ENCODE measurements around the gene PNPLA3.

PNPLA3 gene

DNA sequence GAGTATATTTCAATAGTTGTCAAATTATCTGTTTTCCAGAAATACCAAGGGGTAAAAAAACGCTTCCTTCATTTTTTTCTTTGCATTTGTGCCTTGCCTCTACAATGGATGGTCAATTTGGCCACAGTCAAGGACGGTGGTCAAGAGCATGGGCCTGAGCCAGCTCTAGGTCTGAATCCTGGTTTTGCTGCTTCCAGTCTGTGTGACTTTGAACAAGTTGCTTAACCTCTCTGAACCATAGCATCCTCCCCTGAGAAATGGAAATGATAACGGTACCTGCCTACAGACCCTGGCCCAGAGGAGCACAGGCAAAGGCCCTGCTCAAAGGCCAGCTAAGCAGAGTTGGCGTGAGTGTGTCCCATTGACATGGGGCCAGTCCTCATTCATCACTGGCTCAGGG lies 34.9 kb upstream of the PNPLA3 start:
- DNase-seq: no peak
- Histone ChIP-seq H3K4me3 (ENCODE audit: low read depth, low read length) (no peak overlapping the region), H3K4me1 (ENCODE audit: control insufficient read depth in 1 of 2, insufficient read depth in 2 of 2, low read length in 2 of 2) (peaks cover 0 to 4% of the 10 kb centered on the region in 2 experiments), H3K9me3 (ENCODE audit: insufficient read depth, low read depth, low read length) (no peaks in the 10 kb centered on the region), H3K36me3 (ENCODE audit: control insufficient read depth in 1 of 2, insufficient read depth in 2 of 2, low read length in 2 of 2) (no peaks in the 10 kb centered on the region), H3K27me3 (ENCODE audit: insufficient read depth, low read length) (peaks cover 22% of the 10 kb centered on the region), H3K14ac (ENCODE audit: low read length) (no peak overlapping the region), H2BK120ac (ENCODE audit: insufficient read depth, low read length, poor library complexity) (no peak overlapping the region), H3K27ac (ENCODE audit: low read depth, low read length) (no peak overlapping the region), H3K9ac (ENCODE audit: low read length) (no peak overlapping the region), H3K79me1 (ENCODE audit: low read length) (no peaks in the 10 kb centered on the region), H4K12ac (ENCODE audit: low read depth, low read length) (no peak overlapping the region), H2BK5ac (ENCODE audit: low read depth, low read length, poor library complexity) (no peak overlapping the region), H3K23ac (ENCODE audit: low read length) (no peak overlapping the region), H3K4me2 (ENCODE audit: low read length) (no peak overlapping the region), H3K4ac (ENCODE audit: low read depth, low read length) (no peak overlapping the region), H4K8ac (ENCODE audit: low read depth, low read length) (no peak overlapping the region), H2AK5ac (ENCODE audit: low read length) (no peak overlapping the region), H3K79me2 (ENCODE audit: control insufficient read depth, insufficient read depth, low read length, poor library complexity) (no peaks in the 10 kb centered on the region), H4K91ac (ENCODE audit: low read depth, low read length) (no peak overlapping the region), H3K18ac (ENCODE audit: low read length) (no peak overlapping the region), H2BK12ac (ENCODE audit: low read length) (no peak overlapping the region), H2AFZ (ENCODE audit: insufficient read depth, low read length, poor library complexity) (no peak overlapping the region)
- no CpG with 5 or more reads among the region's 4 CpGs for WGBS (ENCODE audit: extremely low coverage, insufficient coverage, insufficient read length)

DNA sequence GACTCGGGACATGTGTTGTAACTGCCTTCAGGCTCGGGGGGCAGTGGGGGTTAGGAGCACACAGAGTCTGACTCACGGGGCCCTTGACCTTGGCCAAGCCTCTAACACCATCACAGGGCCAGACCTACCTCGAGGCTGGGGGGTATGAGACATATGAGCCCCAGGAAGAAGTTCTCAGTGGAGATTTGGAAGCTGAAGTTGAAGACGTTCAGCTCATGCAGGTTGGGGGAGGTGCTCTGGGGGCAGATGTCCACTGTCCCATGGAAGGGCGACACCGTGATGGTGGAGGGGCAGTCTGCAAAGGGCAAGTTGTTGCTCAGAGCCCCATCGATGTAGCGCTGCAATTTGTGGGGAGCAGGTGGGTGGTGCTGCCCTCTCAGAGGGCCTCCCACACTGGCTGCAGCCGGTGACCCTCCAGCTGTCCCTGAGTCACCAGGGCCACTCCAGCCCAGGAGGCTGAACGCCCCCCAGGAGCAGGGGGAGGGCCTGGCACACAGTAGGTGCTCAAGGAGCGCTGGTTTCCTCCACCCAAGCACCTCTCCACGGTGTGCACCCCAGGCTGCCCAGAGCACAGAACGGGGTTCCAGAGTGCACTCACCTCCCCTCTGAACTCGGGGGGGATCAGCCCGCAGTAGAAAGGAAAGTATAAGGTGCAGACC lies 34.3 kb upstream of the PNPLA3 start:
- Histone ChIP-seq H2AK5ac (ENCODE audit: low read length) (no peak overlapping the region), H3K18ac (ENCODE audit: low read length) (no peak overlapping the region), H3K79me1 (ENCODE audit: low read length) (no peaks in the 10 kb centered on the region), H4K12ac (ENCODE audit: low read depth, low read length) (no peak overlapping the region), H3K4ac (ENCODE audit: low read depth, low read length) (no peak overlapping the region), H3K27me3 (ENCODE audit: insufficient read depth, low read length) (peaks cover 22% of the 10 kb centered on the region), H3K23ac (ENCODE audit: low read length) (no peak overlapping the region), H3K27ac (ENCODE audit: low read depth, low read length) (no peak overlapping the region), H3K9me3 (ENCODE audit: insufficient read depth, low read depth, low read length) (peaks cover 2% of the 10 kb centered on the region), H3K4me3 (ENCODE audit: low read depth, low read length) (no peak overlapping the region), H3K4me2 (ENCODE audit: low read length) (no peak overlapping the region), H2BK120ac (ENCODE audit: insufficient read depth, low read length, poor library complexity) (no peak overlapping the region), H2AFZ (ENCODE audit: insufficient read depth, low read length, poor library complexity) (no peak overlapping the region), H4K91ac (ENCODE audit: low read depth, low read length) (no peak overlapping the region), H2BK12ac (ENCODE audit: low read length) (no peak overlapping the region), H4K8ac (ENCODE audit: low read depth, low read length) (no peak overlapping the region), H3K14ac (ENCODE audit: low read length) (no peak overlapping the region), H3K9ac (ENCODE audit: low read length) (no peak overlapping the region), H3K4me1 (ENCODE audit: control insufficient read depth in 1 of 2, insufficient read depth in 2 of 2, low read length in 2 of 2) (peaks cover 0 to 4% of the 10 kb centered on the region in 2 experiments), H3K36me3 (ENCODE audit: control insufficient read depth in 1 of 2, insufficient read depth in 2 of 2, low read length in 2 of 2) (no peaks in the 10 kb centered on the region), H3K79me2 (ENCODE audit: control insufficient read depth, insufficient read depth, low read length, poor library complexity) (no peaks in the 10 kb centered on the region), H2BK5ac (ENCODE audit: low read depth, low read length, poor library complexity) (no peak overlapping the region)
- no CpG with 5 or more reads among the region's 16 CpGs for WGBS (ENCODE audit: extremely low coverage, insufficient coverage, insufficient read length)
- DNase-seq: no peak

DNA sequence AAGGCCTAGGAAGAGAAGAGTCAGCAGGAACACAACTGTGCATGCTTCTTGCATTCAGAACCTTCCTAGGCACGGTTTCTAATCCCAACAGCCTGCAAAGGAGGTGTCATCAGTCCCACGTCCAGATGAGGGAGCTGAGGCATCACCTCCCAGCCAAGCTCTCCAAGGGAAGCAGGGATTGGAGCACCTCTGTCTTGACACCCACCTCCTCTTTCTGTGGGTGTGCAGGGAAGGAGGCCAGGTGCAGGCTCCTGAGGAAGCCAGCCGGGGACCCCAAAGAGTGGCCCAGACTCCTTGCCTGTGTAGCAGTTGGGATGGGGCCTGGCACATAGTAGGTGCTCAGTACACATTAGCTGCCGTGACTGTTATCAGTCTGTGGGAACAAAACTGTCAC lies 33.7 kb upstream of the PNPLA3 start:
- WGBS (ENCODE audit: extremely low coverage, insufficient coverage, insufficient read length): no CpG with 5 or more reads among the region's 4 CpGs
- Histone ChIP-seq H2AFZ (ENCODE audit: insufficient read depth, low read length, poor library complexity) (no peak overlapping the region), H2BK12ac (ENCODE audit: low read length) (no peak overlapping the region), H3K4me3 (ENCODE audit: low read depth, low read length) (no peak overlapping the region), H3K27ac (ENCODE audit: low read depth, low read length) (no peak overlapping the region), H4K91ac (ENCODE audit: low read depth, low read length) (no peak overlapping the region), H3K36me3 (ENCODE audit: control insufficient read depth in 1 of 2, insufficient read depth in 2 of 2, low read length in 2 of 2) (no peaks in the 10 kb centered on the region), H3K4me2 (ENCODE audit: low read length) (no peak overlapping the region), H4K12ac (ENCODE audit: low read depth, low read length) (no peak overlapping the region), H3K14ac (ENCODE audit: low read length) (no peak overlapping the region), H3K18ac (ENCODE audit: low read length) (no peak overlapping the region), H2AK5ac (ENCODE audit: low read length) (no peak overlapping the region), H3K23ac (ENCODE audit: low read length) (no peak overlapping the region), H3K4me1 (ENCODE audit: control insufficient read depth in 1 of 2, insufficient read depth in 2 of 2, low read length in 2 of 2) (peaks cover 0 to 4% of the 10 kb centered on the region in 2 experiments), H3K9me3 (ENCODE audit: insufficient read depth, low read depth, low read length) (peaks cover 2% of the 10 kb centered on the region), H2BK120ac (ENCODE audit: insufficient read depth, low read length, poor library complexity) (no peak overlapping the region), H3K79me1 (ENCODE audit: low read length) (no peaks in the 10 kb centered on the region), H3K79me2 (ENCODE audit: control insufficient read depth, insufficient read depth, low read length, poor library complexity) (no peaks in the 10 kb centered on the region), H4K8ac (ENCODE audit: low read depth, low read length) (no peak overlapping the region), H3K27me3 (ENCODE audit: insufficient read depth, low read length) (peaks cover 22% of the 10 kb centered on the region), H3K9ac (ENCODE audit: low read length) (no peak overlapping the region), H2BK5ac (ENCODE audit: low read depth, low read length, poor library complexity) (no peak overlapping the region), H3K4ac (ENCODE audit: low read depth, low read length) (no peak overlapping the region)
- no peak for DNase-seq

DNA sequence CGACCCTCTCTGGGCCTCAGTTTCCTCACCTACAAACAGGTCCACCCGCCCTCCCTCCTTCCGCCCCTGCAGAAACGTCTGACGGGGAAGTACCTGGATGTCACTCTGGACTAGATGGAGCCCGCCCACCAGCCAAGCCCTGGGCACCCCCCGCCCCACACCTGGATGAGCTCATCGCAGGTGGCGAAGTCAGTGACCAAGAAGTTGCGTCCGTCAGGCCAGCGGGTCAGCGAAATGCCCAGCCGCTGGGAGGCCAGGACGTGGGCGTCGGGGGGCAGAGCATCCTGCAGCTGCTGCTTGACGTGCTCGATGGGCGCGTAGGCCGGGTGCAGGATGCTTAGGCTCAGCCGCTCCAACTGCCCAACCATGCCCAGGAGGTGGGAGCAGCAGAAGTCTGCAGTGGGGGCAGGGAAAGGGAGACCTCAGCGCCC lies 32.7 kb upstream of the PNPLA3 start:
- Histone ChIP-seq H2AFZ (ENCODE audit: insufficient read depth, low read length, poor library complexity) (no peak overlapping the region), H3K79me2 (ENCODE audit: control insufficient read depth, insufficient read depth, low read length, poor library complexity) (no peaks in the 10 kb centered on the region), H3K4me2 (ENCODE audit: low read length) (no peak overlapping the region), H4K12ac (ENCODE audit: low read depth, low read length) (no peak overlapping the region), H3K4ac (ENCODE audit: low read depth, low read length) (no peak overlapping the region), H3K18ac (ENCODE audit: low read length) (no peak overlapping the region), H2AK5ac (ENCODE audit: low read length) (no peak overlapping the region), H3K27ac (ENCODE audit: low read depth, low read length) (no peak overlapping the region), H3K9me3 (ENCODE audit: insufficient read depth, low read depth, low read length) (peaks cover 2% of the 10 kb centered on the region), H2BK120ac (ENCODE audit: insufficient read depth, low read length, poor library complexity) (no peak overlapping the region), H3K27me3 (ENCODE audit: insufficient read depth, low read length) (peaks cover 22% of the 10 kb centered on the region), H3K14ac (ENCODE audit: low read length) (no peak overlapping the region), H3K9ac (ENCODE audit: low read length) (no peak overlapping the region), H3K36me3 (ENCODE audit: control insufficient read depth in 1 of 2, insufficient read depth in 2 of 2, low read length in 2 of 2) (no peaks in the 10 kb centered on the region), H3K23ac (ENCODE audit: low read length) (no peak overlapping the region), H4K91ac (ENCODE audit: low read depth, low read length) (no peak overlapping the region), H2BK5ac (ENCODE audit: low read depth, low read length, poor library complexity) (no peak overlapping the region), H4K8ac (ENCODE audit: low read depth, low read length) (no peak overlapping the region), H3K4me3 (ENCODE audit: low read depth, low read length) (no peak overlapping the region), H2BK12ac (ENCODE audit: low read length) (no peak overlapping the region), H3K4me1 (ENCODE audit: control insufficient read depth in 1 of 2, insufficient read depth in 2 of 2, low read length in 2 of 2) (peaks cover 0 to 4% of the 10 kb centered on the region in 2 experiments), H3K79me1 (ENCODE audit: low read length) (no peaks in the 10 kb centered on the region)
- DNase-seq: no peak
- WGBS (ENCODE audit: extremely low coverage, insufficient coverage, insufficient read length): no CpG with 5 or more reads among the region's 24 CpGs
